DMS79 treated with DMSO at 0.1 percent for 48 hours (cell line): Measurements from ENCODE around the gene PI4KB.

Source experiments
- DNase-seq: peaks from one replicate; lab custom pipeline; 2025; lab: John Stamatoyannopoulos, UW

PI4KB gene

DNA sequence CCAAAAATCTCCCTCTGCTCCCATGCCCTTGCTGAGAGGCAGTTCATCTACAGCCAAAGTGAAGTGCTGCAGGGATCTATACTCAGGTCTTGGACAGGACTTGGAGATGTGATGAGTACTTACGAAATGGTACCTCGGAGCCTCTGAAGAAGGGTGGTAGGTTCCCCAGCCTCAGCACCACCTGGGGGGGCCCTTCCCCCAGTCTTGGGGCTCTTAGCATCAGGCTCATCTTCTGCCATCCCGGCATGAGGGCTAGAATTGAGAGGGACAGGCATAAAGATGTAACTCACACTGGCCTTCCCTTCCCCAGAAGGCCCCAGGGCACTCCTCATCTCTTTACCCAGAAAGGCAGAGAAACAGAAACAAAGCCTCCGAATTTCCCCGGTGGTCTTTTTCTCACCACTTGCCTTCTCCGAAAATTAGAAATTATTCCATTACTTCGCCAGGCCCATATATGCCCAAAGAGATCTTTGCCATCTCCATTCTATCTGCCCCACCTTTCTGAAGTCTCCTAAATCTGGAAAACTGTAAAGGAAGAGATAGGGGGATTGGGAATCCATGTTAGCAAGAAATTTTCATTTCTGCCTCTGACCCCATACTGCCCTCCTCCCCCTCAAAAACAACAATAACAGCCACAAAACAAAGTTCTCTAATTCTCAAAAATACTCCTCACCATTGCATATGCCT lies 19.0 kb upstream of the PI4KB start:
- DNase-seq = no peak

DNA sequence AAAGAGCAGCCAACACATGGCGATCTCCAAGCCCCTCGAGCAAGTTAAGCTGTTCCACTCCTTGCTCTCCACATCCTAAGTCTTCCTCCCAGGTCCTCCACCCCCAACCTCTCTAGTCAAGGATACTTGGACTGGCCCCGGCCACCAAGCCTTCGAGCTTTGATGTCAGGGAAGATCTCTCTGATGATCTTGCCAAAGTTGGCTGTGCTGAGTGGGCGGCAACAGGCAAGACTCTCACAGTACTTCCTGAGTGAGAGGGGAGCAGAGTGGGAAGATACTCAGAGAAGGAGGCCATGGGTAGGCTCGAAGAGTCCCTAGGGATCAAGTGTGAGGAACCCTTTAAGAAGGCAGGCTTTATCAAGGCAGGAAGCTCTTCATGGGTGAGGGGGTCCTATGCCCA lies 17.1 kb upstream of the PI4KB start:
- no peak for DNase-seq

DNA sequence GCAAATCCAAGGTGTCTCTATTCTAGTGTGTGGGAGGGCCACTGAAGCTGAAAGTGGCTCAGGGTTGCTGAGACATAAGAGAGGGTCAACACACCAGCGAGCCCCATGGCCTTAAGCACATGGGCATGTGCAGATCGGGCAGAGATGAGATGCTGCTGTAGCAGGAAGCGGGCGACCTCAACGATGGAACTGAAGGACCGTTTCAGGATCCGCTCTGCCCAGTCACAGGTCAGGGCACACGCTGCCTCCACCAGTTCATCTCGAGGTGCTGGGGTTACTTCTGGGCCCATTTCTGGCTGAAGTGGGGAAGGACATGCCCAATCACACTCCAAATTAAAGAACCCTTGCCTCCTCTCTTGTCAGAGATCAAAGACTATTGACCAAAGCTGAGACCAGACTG lies 16.4 kb upstream of the PI4KB start:
- DNase-seq = no peak

DNA sequence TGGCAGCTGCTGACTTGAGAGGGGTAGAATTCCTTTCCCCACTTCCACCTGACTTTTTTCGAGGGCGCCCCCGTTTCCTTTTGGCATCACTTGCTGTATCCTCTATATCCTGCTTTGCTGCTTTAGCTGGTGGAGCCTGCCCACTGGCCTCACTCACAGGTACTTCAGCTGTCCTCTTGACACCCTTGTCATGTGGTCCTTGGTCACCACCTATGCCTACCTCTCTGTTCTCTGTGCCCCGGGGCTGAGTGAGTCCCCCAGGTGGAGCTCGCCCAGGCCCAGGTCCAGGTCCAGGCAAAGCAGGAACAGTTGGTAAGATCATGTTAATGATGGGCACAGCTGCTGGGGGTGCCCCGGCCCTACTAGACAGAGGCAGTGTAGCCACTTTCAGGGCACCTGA lies 15.4 kb upstream of the PI4KB start:
- no peak for DNase-seq

DNA sequence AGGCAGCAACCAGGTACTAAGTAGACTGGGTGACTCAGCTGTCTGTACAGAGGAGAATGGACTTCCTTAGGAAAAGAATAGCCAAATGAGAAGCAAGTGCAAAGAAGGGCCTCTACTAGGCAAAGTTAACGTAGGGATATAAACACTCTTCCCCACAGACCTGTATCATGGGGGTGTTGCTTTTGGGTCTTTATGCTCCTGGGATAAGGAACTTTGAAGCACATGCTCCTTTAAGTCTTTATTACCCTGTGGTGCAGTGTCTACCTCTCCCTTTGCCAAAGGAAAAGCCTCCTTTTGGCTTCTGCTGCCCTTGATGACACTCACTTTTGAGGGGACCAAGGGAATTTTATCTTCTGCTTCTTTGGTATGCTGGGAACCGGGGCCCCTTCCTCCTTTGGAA lies 14.8 kb upstream of the PI4KB start:
- no peak for DNase-seq

DNA sequence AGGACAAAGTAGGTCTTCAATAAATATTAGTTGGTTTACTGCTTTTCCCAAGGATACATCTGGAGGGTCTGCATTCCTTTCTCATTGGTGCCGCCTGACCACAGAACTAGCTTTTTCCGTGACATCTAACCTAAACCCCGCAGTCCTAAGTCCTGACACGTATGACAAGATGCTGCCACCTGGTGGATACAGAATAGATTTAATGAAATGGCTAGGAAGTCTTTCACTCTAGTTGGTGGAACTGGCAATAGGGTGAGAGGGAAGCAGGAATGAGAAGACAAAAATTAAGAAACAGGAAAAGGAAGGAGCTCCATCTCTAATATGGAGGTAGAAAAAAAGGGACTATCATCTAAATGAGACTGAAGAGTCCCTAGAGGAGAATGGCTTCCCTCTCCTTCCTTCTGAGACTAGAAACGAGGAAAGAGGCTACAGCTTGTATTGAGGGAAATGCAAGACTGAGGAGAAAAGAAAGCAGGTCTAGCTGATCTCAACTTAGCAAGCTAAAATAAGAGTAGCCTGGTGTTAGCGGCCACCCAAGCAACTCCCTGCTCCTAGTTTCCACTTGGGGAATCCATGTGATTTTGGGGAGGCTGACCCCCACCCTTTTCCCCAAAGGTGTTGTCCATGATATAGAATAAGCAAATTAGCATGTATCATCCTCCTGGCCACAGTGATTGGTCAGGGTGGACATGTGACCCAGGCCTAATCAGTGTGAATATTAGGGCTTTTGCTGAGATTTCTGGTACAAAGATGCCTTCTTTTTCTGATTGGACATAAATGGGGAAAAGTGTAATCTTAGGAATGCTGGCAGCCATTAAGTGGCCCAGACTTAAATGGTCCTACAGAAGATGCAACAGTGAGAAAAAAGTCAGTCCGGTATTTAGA lies 13.9 kb upstream of the PI4KB start:
- DNase-seq = peak; percentile 57

DNA sequence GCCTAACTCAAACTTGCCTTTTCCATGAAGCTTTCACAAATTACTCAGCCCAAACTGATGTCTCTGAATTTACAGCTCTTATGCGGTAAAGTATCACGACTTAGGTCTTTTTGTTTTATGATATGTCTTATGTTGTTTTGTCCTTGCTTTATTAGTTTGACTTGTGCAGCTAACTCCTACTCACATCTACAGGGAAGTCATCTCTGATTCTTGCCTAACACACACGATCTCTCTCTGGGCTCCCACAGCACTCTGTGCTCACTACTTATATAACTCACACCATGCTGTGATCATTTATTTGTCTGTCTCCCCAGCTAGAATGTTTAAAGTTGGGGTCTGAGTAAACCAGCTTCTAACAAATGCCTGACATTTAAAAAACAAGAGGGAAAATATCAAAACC lies 9.3 kb upstream of the PI4KB start:
- DNase-seq = no peak

DNA sequence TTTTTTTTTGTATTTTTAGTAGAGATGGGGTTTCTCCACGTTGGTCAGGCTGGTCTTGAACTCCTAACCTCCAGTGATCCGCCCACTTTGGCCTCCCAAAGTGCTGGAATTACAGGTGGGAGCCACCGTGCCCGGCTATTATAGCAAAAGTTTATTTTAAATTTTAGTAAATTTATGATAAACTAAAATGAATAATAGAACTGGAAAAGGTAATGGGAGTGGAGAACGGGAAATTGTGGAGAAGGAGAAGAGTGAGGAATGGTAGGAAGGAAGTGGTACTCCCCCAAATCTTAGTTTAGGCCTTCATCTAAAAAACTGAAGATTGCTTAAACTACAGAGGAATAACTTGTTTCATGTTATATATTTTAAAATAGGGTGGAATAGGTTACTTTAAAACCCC lies 7.6 kb upstream of the PI4KB start:
- DNase-seq = no peak

DNA sequence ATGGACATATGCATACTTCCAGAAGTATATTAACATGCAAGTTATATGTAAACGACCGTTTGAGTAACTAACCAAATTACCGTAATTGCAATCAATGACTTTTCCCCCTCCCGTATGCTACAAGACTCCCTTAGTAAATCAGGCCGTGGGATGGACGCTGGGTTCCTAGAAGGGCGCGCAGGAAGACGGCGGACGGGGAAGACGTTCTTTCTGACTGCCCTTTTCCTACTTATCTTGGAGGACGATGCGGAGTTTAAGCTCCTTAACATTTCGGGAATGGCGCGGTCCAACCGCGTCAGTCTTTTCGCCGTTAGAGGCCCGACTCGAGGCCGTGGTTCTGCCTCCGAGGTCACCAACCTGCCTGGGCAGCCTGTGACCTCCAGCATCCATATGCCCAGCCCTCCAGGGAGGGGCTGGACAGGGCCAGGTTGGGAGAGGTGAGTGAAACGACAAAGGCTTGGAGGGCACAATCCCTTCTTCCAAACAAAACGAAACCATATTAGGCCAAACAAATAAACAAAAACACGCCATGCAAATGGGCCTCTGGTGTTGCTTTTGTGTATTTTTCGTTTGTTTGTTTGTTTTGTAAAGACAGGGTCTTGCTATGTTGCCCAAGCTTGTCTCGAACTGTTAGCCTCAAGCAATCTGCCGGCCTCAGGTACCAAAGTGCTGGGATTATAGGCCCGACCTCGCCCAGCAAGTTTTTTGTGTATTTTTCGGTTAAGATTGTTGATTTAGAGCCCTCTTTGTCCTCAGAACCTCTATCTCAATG lies 873 bp upstream of the PI4KB start:
- DNase-seq = peak; percentile 32

DNA sequence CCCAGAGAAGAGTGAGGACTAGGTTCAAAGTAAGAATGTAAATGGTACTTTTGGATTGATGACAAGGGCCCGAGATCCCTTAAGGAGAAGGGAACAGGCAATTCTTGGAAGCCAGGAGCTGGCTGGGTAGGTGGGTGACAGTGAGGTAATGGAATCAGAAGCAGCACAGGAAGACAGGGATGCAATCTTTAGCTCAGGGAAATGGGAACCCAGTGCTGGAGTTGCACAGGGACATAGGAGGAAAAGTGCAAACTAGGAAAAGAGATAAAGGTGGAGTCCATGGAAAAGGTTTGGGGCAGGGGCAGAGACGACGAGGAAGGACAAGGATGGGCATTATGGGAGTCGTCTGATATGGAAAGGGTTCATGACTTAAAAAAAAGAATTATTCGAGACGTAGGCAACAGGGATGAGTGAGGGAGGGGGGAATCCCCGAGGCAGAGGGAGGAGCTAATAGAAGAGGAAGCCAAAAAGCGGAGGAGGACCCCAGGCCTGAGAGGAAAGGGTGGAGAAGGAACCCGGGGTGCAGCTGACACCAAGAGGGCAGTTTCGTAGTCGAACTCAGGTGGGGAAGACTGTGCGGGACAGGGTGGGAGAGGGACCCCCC lies 495 bp downstream of the PI4KB start:
- DNase-seq = peak; percentile 41

DNA sequence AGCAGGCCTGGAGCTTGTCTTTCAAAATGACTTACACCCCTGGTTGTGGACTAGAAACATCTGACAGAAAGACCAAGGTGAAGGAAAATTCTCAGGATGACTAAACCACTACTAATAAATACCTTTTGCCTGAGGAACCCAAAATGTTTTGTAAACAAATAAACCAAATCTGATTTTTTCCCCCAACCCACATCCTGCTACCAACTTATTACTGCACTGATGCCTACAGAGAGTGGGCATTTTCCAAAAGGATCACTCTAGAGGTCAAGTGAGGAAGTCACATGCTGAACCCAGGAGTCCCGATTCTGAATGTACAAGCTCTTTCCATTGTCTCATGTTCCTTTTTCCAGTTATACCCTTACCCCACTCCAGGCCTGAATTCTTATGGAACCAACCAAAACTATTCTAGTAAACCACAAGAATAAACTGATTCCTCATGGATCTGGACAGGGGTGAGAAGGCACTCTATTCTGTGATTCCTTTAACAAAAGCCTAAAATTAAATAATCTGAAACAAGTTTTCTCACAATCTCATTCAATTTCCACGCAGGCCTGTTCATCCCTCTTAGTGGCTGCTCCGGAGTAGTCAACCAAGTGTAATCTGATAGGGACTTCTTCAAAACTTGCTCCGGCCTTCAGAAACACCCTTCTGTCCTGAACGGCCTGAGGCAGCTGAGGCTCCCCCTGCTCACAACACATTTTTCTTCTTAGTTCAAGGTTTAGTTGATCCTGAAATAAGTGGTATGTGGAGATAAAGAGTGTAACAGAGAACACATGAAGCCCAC lies 1.4 kb downstream of the PI4KB start:
- DNase-seq = no peak

DNA sequence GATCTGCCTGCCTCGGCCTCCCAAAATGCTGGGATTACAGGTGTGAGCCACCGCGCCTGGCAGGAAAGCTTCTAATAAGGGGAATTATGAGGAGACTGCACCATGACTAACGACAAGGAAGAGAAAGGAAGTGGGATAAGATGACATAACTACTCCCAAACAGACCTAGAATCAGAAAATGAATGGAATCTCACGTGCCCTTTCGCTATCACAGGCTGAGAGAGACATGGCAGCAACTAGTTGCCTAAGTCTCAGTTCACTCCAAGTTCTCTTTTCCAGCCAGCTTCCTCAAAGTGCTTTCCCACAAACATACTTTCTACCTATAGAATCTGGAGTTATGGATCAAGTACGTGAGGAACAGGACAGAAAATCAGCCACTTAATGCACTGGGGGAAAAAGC lies 2.0 kb downstream of the PI4KB start:
- DNase-seq = no peak

DNA sequence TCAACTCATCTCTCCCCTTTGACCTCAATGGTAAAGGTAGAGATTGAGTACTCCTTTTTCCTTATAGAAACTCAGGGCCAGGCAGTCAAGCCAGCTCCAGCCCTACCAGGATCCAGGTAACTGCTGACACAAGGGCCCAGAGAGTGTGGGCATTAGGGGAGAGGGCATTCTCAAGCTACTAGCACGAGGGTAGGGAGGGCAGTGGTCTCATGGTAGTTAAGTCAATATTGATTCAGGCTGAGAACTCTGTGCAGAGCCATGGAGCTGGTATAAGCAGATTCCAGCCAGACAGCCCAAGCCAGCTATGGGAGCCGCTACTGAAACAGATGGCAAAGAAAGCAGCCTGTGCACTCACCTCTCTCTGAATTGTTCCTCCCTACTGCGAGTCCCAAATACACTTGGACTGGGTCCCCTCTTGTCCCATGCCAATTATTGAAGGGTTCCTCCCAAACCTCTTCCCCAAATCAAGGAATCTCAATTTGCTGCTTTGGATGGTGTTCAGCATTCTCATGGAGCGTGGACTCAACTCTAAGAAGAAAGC lies 2.8 kb downstream of the PI4KB start:
- no peak for DNase-seq

DNA sequence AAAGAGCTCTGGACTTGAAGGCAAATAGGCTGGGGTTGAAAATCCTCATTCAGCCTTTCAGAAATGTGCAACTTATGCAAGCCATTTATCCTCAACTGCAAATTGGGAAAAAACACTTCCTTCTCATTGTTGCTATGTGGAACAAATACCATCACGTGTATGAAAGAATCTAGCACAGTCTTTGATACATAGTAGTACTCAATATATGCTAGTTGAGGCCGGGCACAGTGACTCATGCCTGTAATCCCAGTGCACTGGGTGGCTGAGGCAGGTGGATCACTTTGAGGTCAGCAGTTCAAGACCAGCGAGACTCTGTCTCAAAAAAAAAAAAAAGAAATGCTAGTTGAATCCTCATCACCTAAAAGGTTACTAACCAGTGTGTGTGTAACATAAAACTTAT lies 8.2 kb downstream of the PI4KB start:
- no peak for DNase-seq

DNA sequence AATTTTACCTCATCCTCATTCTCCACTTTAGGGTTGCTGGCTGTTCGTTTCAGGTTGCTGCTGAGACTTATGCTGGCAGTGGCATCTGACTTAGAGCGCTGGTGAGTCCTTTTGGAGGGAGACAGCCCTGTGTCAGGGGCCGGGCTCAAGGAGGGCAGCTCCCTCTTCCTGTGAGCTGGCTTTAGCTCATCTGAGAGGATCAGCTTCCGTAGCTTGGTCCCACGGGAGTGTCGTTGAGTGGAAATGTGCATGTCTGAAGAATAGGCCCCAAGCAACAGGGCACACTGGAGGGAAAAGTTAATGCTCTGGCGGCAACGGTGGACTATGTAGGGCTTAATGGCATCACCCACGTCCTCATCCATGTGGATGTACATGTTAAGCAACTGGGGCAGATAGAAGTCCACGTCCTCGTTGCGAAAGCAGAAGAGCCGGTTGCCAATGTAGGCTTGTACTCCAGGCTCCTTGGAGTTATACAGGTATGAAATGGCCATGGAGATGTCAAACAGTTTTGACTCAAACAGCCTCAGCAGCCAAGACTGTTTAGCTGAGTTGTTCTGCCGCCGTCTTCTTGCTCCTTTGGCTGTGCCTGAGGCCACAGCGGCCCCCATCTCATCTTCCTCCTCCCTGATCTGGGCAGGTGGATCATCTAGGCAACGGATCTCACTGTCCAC lies 11.5 kb downstream of the PI4KB start:
- DNase-seq = no peak

DNA sequence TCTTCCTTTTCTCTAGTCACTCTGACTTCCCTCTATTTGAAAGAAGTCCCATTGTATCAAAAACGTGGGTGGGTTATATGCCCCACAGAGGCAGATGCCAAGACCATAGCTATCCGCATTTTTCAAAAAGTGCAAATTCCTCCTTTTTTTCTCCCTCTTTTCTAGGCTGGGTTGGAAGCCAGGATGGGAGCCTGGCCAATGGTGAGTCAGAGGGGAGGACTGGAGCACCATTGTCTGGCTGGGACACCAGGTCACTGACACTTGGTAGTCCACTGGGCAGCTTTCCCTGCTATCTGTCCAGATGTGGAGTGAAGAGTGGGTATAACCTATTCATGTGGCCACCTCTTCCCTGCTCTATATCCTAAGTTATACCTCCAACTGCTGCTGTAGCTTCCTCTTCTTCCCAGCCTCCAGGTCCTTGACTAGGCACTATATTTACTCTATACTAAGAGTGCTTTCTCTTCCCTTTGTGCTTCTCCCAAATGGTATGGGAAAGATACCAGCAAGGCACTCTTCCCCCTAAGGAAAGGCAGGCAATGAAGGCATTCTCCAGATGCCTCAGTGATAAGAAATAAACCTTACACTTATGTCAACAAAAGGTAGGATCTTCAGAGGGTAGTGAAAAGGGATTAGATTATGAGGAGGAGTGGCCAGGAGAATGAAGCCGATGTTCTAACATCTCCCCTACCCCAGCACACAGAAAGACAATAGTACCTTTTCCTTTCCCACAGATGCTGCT lies 12.9 kb downstream of the PI4KB start:
- DNase-seq = no peak

DNA sequence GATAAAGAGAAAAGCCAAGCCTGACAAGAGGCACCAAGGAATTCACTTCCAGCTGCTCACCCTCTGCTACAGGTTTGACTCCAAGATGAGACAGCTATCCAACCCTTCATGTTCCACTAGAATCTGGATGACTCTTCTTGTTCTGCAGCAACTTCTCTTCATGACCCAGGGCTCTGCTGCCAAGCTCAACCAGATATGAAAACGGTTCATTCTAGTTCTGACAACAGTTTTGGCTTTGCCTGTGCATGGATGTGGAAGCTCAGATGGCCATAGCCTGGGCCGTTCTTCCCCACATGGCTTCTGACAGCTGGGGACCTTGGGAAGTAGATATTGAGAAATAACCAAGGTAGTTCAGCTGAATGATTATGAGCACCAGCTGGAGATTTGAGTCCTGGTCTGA lies 13.7 kb downstream of the PI4KB start:
- no peak for DNase-seq

DNA sequence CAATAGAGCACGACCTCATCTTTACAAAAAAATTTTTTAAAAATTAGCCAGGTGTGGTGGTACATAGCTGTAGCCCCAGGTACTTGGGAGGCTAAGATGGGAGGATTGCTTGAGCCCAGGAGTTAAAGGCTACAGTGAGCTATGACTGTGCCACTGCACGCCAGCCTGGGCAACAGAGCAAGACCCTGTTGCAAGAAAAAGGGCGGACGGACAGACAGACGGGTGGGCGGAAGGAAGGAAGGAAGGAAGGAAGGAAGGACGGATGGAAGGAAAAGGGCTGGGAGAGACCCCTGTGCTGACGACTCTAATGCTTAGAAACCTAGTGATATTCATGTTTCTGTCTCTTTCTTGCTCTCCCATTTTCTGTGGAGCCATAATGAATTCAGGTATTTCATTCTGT lies 14.4 kb downstream of the PI4KB start:
- DNase-seq = no peak

DNA sequence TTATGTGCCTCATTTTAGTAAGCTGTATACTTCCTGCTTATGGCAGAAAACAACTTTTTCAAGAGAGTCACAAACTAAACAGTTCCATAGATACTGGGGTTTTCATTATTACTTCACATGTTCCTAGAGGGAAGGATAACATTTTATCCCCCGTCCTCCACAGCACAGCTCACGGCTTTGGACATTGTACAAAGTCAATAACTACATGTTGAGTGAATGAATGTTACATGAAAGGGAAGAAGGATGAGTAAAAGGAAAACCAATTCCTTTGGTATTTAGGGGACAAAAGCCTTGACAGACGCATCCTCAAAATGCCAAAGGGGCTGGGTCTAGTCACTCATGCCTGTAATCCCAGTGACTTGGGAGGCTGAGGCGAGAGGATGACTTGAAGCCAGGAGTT lies 14.8 kb downstream of the PI4KB start:
- no peak for DNase-seq
